ENCODE measurements around the gene OXSR1. TPM values are rescaled to one million over a fixed set of nuclear protein-coding genes. Genes with fewer than 3 reads are reported as not detected.

OXSR1 gene
- total and polyA plus RNA-seq, 10 of the 15 experiments (the other 5 are each of a cell fraction or from before 2014, with no cell fraction given), result 12.4 to 54.6 (median 35.7) TPM

- peaks cover 38 to 39% of the 10 kb centered on the region in 2 experiments for H3K36me3 ChIP-seq (ENCODE audit: control insufficient read depth in 2 of 2, insufficient read depth in 2 of 2, low read length in 1 of 2)
- 89% methylated on average over 11 of the region's 11 CpGs for WGBS (ENCODE audit: insufficient coverage, insufficient replicate concordance, low lambda C conversion rate, missing lambda C conversion rate)
- ChIA-PET RAD21 (ENCODE audit: unreplicated experiment) (no interaction called here), SMC1A (ENCODE audit: uncharacterized antibody, unreplicated experiment) (no interaction called here), POLR2A (no interaction called here), CTCF (interaction anchor here (0.6 kb wide), 1 partner anchor 31 kb away, joined by 4 read pairs; no protein-coding TSS in a partner anchor)
- no peaks in the 10 kb centered on the region for H3K27me3 ChIP-seq (replicated peaks in 1 of 2; ENCODE audit: control insufficient read depth in 2 of 2, insufficient read depth in 2 of 2, low read length in 1 of 2)
- in situ Hi-C loops (cut with MboI) (no loop called here), intact Hi-C loops (cut with micrococcal nuclease; ENCODE audit: unreplicated experiment) (no loop called here)
- no peaks in the 10 kb centered on the region for H3K9me3 ChIP-seq (replicated peaks; ENCODE audit: control insufficient read depth, insufficient read depth, low read length)
- H3K9ac ChIP-seq (ENCODE audit: control insufficient read depth, insufficient read depth, low read length), result no peak overlapping the region
- H4K20me1 ChIP-seq (ENCODE audit: control insufficient read depth, insufficient read depth), result no peaks in the 10 kb centered on the region
- H3K4me1 ChIP-seq (ENCODE audit: control insufficient read depth, insufficient read depth, low read length), result no peaks in the 10 kb centered on the region
- no peak overlapping the region for H3K4me3 ChIP-seq
- FAIRE-seq (no peak), ATAC-seq (no peak), DNase-seq (ENCODE audit: low read depth, low spot score) (no peak)
- no peak overlapping the region for H3K27ac ChIP-seq (ENCODE audit: control insufficient read depth, insufficient read depth)
- no peak overlapping the region for H2AFZ ChIP-seq (ENCODE audit: control insufficient read depth, low read depth, low read length)
- H3K79me2 ChIP-seq (ENCODE audit: control insufficient read depth, insufficient read depth, low read length), result no peaks in the 10 kb centered on the region; the same call in 1 of the 2 replicates
- no TSS peak for BruUV-seq (replicated peaks)
- TF ChIP-seq STAT1 (conservative IDR thresholded peaks at IDR 0.05) (no peak), NR2C1 (IDR thresholded peaks at IDR 0.05) (no peak), JUND (IDR thresholded peaks at IDR 0.05; ENCODE audit: low read depth, low read length) (no peak), POLR2A (IDR thresholded peaks at IDR 0.05; ENCODE audit: low read depth, low read length) (no peak), IRF4 (IDR thresholded peaks at IDR 0.05; ENCODE audit: low read depth, low read length) (no peak), CREB1 (IDR thresholded peaks at IDR 0.05; ENCODE audit: low read depth) (no peak), MEF2B (IDR thresholded peaks at IDR 0.05; ENCODE audit: partially characterized antibody, poor library complexity, severe bottlenecking) (no peak), BHLHE40 (IDR thresholded peaks at IDR 0.05; ENCODE audit: borderline replicate concordance in 1 of 2, low read depth in 2 of 2, low read length in 1 of 2) (no peak), ZBTB33 (IDR thresholded peaks at IDR 0.05) (no peak), E2F4 (IDR thresholded peaks at IDR 0.05; ENCODE audit: low read depth, low read length) (no peak), CHD4 (IDR thresholded peaks at IDR 0.05) (no peak), E4F1 (IDR thresholded peaks at IDR 0.05; ENCODE audit: borderline replicate concordance, partially characterized antibody) (no peak), ATF2 (IDR thresholded peaks at IDR 0.05; ENCODE audit: low read length) (no peak)
- H3K4me2 ChIP-seq (ENCODE audit: control insufficient read depth, insufficient read depth), result no peak overlapping the region
Observed at GRCh38 chr3:38125305-38126120, 39.8 kb upstream of the OXSR1 start.

Data from GM12878 (cell line).